H1 (cell line): ENCODE data around the gene NGFR. TPM values are rescaled to one million over a fixed set of nuclear protein-coding genes. Genes with fewer than 3 reads are reported as not detected.
A peak's percentile ranks its signal among the peaks of the same experiment; 100 is the strongest.

Source experiments
- CREB1 ChIP-seq: IDR thresholded peaks from 2 replicates; pipeline ENCODE4 v1.6.1; 2012; ENCODE audit warnings: inconsistent platforms
- EGR1 ChIP-seq: IDR thresholded peaks from 2 replicates; pipeline ENCODE4 v1.6.1; 2011; ENCODE audit warnings: low read depth, low read length, borderline replicate concordance
- HDAC6 ChIP-seq: IDR thresholded peaks from one replicate; pipeline ENCODE4 v1.7.1; 2012; ENCODE audit warnings: low read depth, mild to moderate bottlenecking, inconsistent platforms, low read length, moderate library complexity
- NANOG ChIP-seq: IDR thresholded peaks from 2 replicates; pipeline ENCODE4 v1.6.1; 2011; ENCODE audit warnings: low read length, low read depth, mild to moderate bottlenecking, inconsistent platforms; ENCODE audit not compliant: insufficient read depth, poor library complexity, severe bottlenecking
- SP4 ChIP-seq: IDR thresholded peaks from 2 replicates; pipeline ENCODE4 v1.6.1; 2012; ENCODE audit warnings: low read length, inconsistent platforms
- TCF12 ChIP-seq: IDR thresholded peaks from 2 replicates; pipeline ENCODE4 v1.6.1; 2011; ENCODE audit warnings: low read depth, mild to moderate bottlenecking, low read length
- polyA plus RNA-seq, 7 experiments: library from polyadenylated mRNA; depleted of rRNA in 3 of 7; stranded (reverse) in 5 of 7; unstranded in 2 of 7; fragments of >200 nt in 5 of 7; fragments of 200-250 nt in 2 of 7; gene quantifications; 1 replicate in 5 of 7; 2 replicates in 1 of 7; 4 replicates in 1 of 7; pipeline versions ENCODE4 v1.2.1 to v1.2.3, GENCODE V29; 2011 to 2013; ENCODE audit warnings: missing spikeins in 2 of 7, mixed read lengths in 2 of 7
- total RNA-seq: library from RNA; stranded (reverse); fragmentation: NEBNext Ultra II Directional; extraction: Animal tissue kit (Norgen Biotek cat#: 25700); gene quantifications from 2 replicates; pipeline ENCODE4 v1.2.1, GENCODE V29; 2021
- TF ChIP-seq, protein P1 (sequence below): IDR thresholded peaks from 2 replicates; pipeline ENCODE4 v1.6.1; 2011; ENCODE audit warnings: low read length, improper control_type of control experiment

NGFR gene
- total and polyA plus RNA-seq, 2 of the 8 experiments (the other 6 are each of a cell fraction or from before 2014, with no cell fraction given) = 8.1 to 10.3 TPM

DNA sequence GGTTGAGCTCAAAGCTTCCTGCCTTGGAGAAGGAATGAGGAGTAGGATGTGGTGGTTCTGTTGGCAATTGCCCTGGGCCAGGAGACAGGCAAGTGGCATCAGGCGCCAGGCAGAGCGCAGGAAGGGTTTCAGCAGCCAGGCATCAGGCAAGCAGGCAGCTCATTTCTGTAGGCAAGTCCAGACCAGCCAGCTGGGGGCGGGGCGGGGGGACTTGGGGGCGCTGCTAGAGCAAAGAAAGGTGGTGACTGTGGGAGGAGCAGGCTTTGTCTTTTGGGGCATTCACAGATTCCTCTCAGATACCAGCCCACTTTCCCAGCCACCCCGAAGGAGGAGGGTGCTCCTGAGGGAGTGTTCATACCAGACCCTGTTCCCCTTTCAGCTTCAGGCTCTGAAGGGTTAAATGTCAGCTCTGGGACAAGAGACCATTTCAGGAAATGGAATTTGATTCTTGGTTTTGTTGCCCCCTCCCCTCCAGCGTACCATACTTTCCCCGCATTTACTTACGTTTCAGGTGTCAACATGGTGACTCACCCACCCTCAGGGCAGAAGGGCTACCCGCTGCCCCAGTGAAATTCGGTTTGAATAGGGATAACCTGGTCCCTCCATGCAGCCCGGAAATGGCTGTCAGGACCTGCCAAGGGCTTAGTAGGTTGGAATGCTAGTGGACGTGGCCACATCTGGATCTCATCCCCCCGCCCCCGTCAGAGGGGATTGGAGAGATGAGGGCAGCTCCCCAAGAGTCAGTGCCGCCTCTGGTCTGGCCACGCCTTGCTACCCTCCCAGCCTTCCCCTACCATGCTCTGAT, 13.2 kb downstream of the NGFR start (continued):
- no peak for TF ChIP-seq EGR1
- TF ChIP-seq NANOG = no peak
- 0 out of 2 replicates have a peak, but pooled peaks have one; percentile 26 for TF ChIP-seq CREB1
- TF ChIP-seq TCF12 = 0 out of 2 replicates have a peak, but pooled peaks have one; percentile 19
- no peak for TF ChIP-seq HDAC6
- TF ChIP-seq, protein P1, sequence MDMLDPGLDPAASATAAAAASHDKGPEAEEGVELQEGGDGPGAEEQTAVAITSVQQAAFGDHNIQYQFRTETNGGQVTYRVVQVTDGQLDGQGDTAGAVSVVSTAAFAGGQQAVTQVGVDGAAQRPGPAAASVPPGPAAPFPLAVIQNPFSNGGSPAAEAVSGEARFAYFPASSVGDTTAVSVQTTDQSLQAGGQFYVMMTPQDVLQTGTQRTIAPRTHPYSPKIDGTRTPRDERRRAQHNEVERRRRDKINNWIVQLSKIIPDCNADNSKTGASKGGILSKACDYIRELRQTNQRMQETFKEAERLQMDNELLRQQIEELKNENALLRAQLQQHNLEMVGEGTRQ = no peak
- TF ChIP-seq SP4 = peak; percentile 64; the same call in 1 of the 2 replicates
